Parathyroid adenoma (tissue), 2 donors: Measurements from ENCODE around the gene IRF3.

Source experiments
- H2AFZ ChIP-seq: fragments of 300-600 bp; sonication (generic); one replicate; pipeline ENCODE4 v1.7.0; 2017; ENCODE audit warnings: antibody characterized with exemption, mild to moderate bottlenecking
- H3K27ac ChIP-seq: fragments of 300-600 bp; sonication (generic); one replicate; pipeline ENCODE4 v1.7.0; 2017
- H3K27me3 ChIP-seq: fragments of 300-600 bp; sonication (generic); one replicate; pipeline ENCODE4 v1.7.0; 2017; ENCODE audit warnings: low read length; ENCODE audit not compliant: control insufficient read depth, insufficient read depth
- H3K36me3 ChIP-seq: fragments of 300-600 bp; sonication (generic); one replicate; pipeline ENCODE4 v1.7.0; 2017; ENCODE audit warnings: low read length; ENCODE audit not compliant: control insufficient read depth, insufficient read depth
- H3K4me1 ChIP-seq: fragments of 300-600 bp; sonication (generic); one replicate; pipeline ENCODE4 v1.7.0; 2017; ENCODE audit warnings: control low read depth
- H3K4me2 ChIP-seq: fragments of 300-600 bp; sonication (generic); one replicate; pipeline ENCODE4 v1.7.0; 2017; ENCODE audit warnings: low read length
- H3K4me3 ChIP-seq: fragments of 300-600 bp; sonication (generic); one replicate; pipeline ENCODE4 v1.7.0; 2017; ENCODE audit warnings: low read depth, low read length
- H3K79me2 ChIP-seq: fragments of 300-600 bp; sonication (generic); one replicate; pipeline ENCODE4 v1.7.0; 2017; ENCODE audit warnings: control low read depth
- H3K9ac ChIP-seq: fragments of 300-600 bp; sonication (generic); one replicate; pipeline ENCODE4 v1.7.0; 2017; ENCODE audit warnings: mild to moderate bottlenecking
- H3K9me3 ChIP-seq: fragments of 300-600 bp; sonication (generic); one replicate; pipeline ENCODE4 v1.7.0; 2017; ENCODE audit warnings: low read length; ENCODE audit not compliant: control insufficient read depth
- CTCF ChIP-seq: fragments of 300-600 bp; sonication (generic); IDR thresholded peaks from one replicate; pipeline ENCODE4 v1.7.0; 2017; ENCODE audit warnings: antibody characterized with exemption, mild to moderate bottlenecking
- donor health status: primary hyperparathyroidism.

The IRF3 gene

GRCh38 chr19:49696865-49697264 is 31.2 kb upstream of the IRF3 start:
- Histone ChIP-seq H3K36me3 (no peaks in the 10 kb centered on the region), H3K27ac (no peak overlapping the region), H3K79me2 (no peaks in the 10 kb centered on the region), H3K4me1 (no peaks in the 10 kb centered on the region), H2AFZ (no peak overlapping the region), H3K4me2 (no peak overlapping the region), H3K27me3 (no peaks in the 10 kb centered on the region), H3K9me3 (no peaks in the 10 kb centered on the region), H3K9ac (no peak overlapping the region), H3K4me3 (no peak overlapping the region)
- no peak for TF ChIP-seq CTCF

GRCh38 chr19:49696115-49696514 is 30.5 kb upstream of the IRF3 start:
- Histone ChIP-seq H3K79me2 (no peaks in the 10 kb centered on the region), H3K9ac (no peak overlapping the region), H3K27me3 (no peaks in the 10 kb centered on the region), H3K4me3 (no peak overlapping the region), H2AFZ (no peak overlapping the region), H3K36me3 (no peaks in the 10 kb centered on the region), H3K27ac (no peak overlapping the region), H3K4me1 (no peaks in the 10 kb centered on the region), H3K4me2 (no peak overlapping the region), H3K9me3 (no peaks in the 10 kb centered on the region)
- TF ChIP-seq CTCF = no peak

GRCh38 chr19:49692147-49692506 is 26.5 kb upstream of the IRF3 start:
- Histone ChIP-seq H3K36me3 (no peaks in the 10 kb centered on the region), H3K27me3 (no peaks in the 10 kb centered on the region), H3K4me2 (no peak overlapping the region), H3K79me2 (no peaks in the 10 kb centered on the region), H3K9me3 (no peaks in the 10 kb centered on the region), H3K4me3 (no peak overlapping the region), H3K27ac (no peak overlapping the region), H3K4me1 (peaks cover 2% of the 10 kb centered on the region), H3K9ac (no peak overlapping the region), H2AFZ (no peak overlapping the region)
- no peak for TF ChIP-seq CTCF

- H3K27ac ChIP-seq = no peak overlapping the region
- H3K4me2 ChIP-seq = peak overlapping the region; percentile 85
- H3K27me3 ChIP-seq = no peaks in the 10 kb centered on the region
- H3K4me1 ChIP-seq = peaks cover 2% of the 10 kb centered on the region
- TF ChIP-seq CTCF = no peak
- H3K79me2 ChIP-seq = no peaks in the 10 kb centered on the region
- peak overlapping the region; percentile 48 for H2AFZ ChIP-seq
- no peaks in the 10 kb centered on the region for H3K9me3 ChIP-seq
- H3K4me3 ChIP-seq = peak overlapping the region; percentile 61
- H3K9ac ChIP-seq = no peak overlapping the region
- H3K36me3 ChIP-seq = no peaks in the 10 kb centered on the region
These were observed 25.8 kb upstream of the IRF3 start for GRCh38 chr19:49691243-49692146.
